OCI-LY3 (cell line): ENCODE data around the gene ARID1B.

ENCODE experiments used
- H2AFZ ChIP-seq: fragments of 200-600, 300-600 bp; shearing (Covaris generic); 2 replicates; pipeline ENCODE4 v1.6.0; 2014; ENCODE audit warnings: antibody characterized with exemption, low read depth, low read length
- H3K27ac ChIP-seq: fragments of 200-600, 300-600 bp; sonication (generic); 2 replicates; pipeline ENCODE4 v1.5.1; 2014; ENCODE audit warnings: mild to moderate bottlenecking, low read length, moderate library complexity, mixed read lengths
- H3K27me3 ChIP-seq: fragments of 200-600, 300-600 bp; sonication (generic); 2 replicates; pipeline ENCODE4 v1.6.1; 2014; ENCODE audit warnings: low read depth, low read length, mixed read lengths
- H3K36me3 ChIP-seq: fragments of 200-600, 300-600 bp; sonication (generic); replicated peaks from 2 replicates; pipeline ENCODE3; 2014; ENCODE audit warnings: low read depth, low read length, mixed read lengths
- H3K4me1 ChIP-seq: fragments of 300-600, 200-600 bp; sonication (generic); 2 replicates; pipeline ENCODE4 v1.6.1; 2014; ENCODE audit warnings: low read length, mixed read lengths
- H3K4me2 ChIP-seq: fragments of 200-600, 300-600 bp; sonication (generic); 2 replicates; pipeline ENCODE4 v1.6.1; 2014; ENCODE audit warnings: low read length, mixed read lengths
- H3K4me3 ChIP-seq: fragments of 300-600, 200-600 bp; sonication (generic); 2 replicates; pipeline ENCODE4 v1.5.1; 2014; ENCODE audit warnings: antibody characterized with exemption, mild to moderate bottlenecking, low read length, moderate library complexity
- H3K79me2 ChIP-seq: fragments of 300-600, 200-600 bp; shearing (Covaris generic); 2 replicates; pipeline ENCODE4 v1.6.1; 2014; ENCODE audit warnings: mild to moderate bottlenecking, low read length, mixed read lengths
- H3K9ac ChIP-seq: fragments of 300-600, 200-600 bp; shearing (Covaris generic); 2 replicates; pipeline ENCODE4 v1.6.0; 2014; ENCODE audit warnings: mild to moderate bottlenecking, low read length, moderate library complexity
- H3K9me3 ChIP-seq: fragments of 200-600, 300-600 bp; shearing (Covaris generic); 2 replicates; pipeline ENCODE4 v1.6.1; 2014; ENCODE audit warnings: low read length, mixed read lengths; ENCODE audit not compliant: insufficient read depth
- H4K20me1 ChIP-seq: fragments of 200-600, 300-600 bp; sonication (generic); 2 replicates; pipeline ENCODE4 v1.6.1; 2016; ENCODE audit warnings: low read length, mixed read lengths; ENCODE audit not compliant: insufficient read depth
- CTCF ChIP-seq: fragments of 200-600, 300-600 bp; sonication (generic); IDR thresholded peaks from 2 replicates; pipeline ENCODE4 v1.5.1; 2014; ENCODE audit warnings: antibody characterized with exemption, low read length, low read depth
- EZH2phosphoT487 ChIP-seq: fragments of 200-600 bp; shearing (Covaris generic); IDR thresholded peaks from 2 replicates; pipeline ENCODE4 v1.6.1; 2018; ENCODE audit warnings: antibody characterized with exemption, mixed run types, low read depth

Gene ARID1B

GRCh38 chr6:156735751-156736150 lies 41.4 kb upstream of the ARID1B start:
- TF ChIP-seq EZH2phosphoT487, result no peak
- TF ChIP-seq CTCF, result no peak
- no peaks in the 10 kb centered on the region for H3K79me2 ChIP-seq
- no peak overlapping the region for H3K4me2 ChIP-seq

GRCh38 chr6:156740604-156741003 lies 36.6 kb upstream of the ARID1B start:
- H3K27me3 ChIP-seq, result no peaks in the 10 kb centered on the region
- no peak overlapping the region for H3K27ac ChIP-seq
- H3K36me3 ChIP-seq, result no peaks in the 10 kb centered on the region
- H3K79me2 ChIP-seq, result no peaks in the 10 kb centered on the region
- no peak overlapping the region for H3K9ac ChIP-seq
- no peaks in the 10 kb centered on the region for H3K9me3 ChIP-seq
- no peak overlapping the region for H2AFZ ChIP-seq
- H3K4me1 ChIP-seq, result peaks cover 8% of the 10 kb centered on the region
- no peak overlapping the region for H3K4me2 ChIP-seq
- no peaks in the 10 kb centered on the region for H4K20me1 ChIP-seq
- TF ChIP-seq EZH2phosphoT487 (no peak), CTCF (no peak)
- no peak overlapping the region for H3K4me3 ChIP-seq

More at GRCh38 chr6:156735751-156736150, 41.4 kb upstream of the ARID1B start:
- Histone ChIP-seq H3K27ac (no peak overlapping the region), H3K4me3 (no peak overlapping the region), H4K20me1 (no peaks in the 10 kb centered on the region), H3K9me3 (no peaks in the 10 kb centered on the region), H3K27me3 (no peaks in the 10 kb centered on the region), H2AFZ (no peak overlapping the region), H3K9ac (no peak overlapping the region), H3K4me1 (no peaks in the 10 kb centered on the region), H3K36me3 (no peaks in the 10 kb centered on the region)

GRCh38 chr6:156741287-156742073 lies 35.7 kb upstream of the ARID1B start:
- Histone ChIP-seq H4K20me1 (no peaks in the 10 kb centered on the region), H2AFZ (no peak overlapping the region), H3K79me2 (no peaks in the 10 kb centered on the region), H3K27me3 (no peaks in the 10 kb centered on the region), H3K9ac (no peak overlapping the region), H3K27ac (no peak overlapping the region), H3K36me3 (no peaks in the 10 kb centered on the region), H3K9me3 (no peaks in the 10 kb centered on the region), H3K4me2 (no peak overlapping the region), H3K4me3 (no peak overlapping the region), H3K4me1 (peaks cover 8% of the 10 kb centered on the region)
- no peak for TF ChIP-seq CTCF
- TF ChIP-seq EZH2phosphoT487, result no peak

GRCh38 chr6:156747715-156748114 lies 29.5 kb upstream of the ARID1B start:
- Histone ChIP-seq H3K9me3 (no peaks in the 10 kb centered on the region), H3K4me3 (no peak overlapping the region), H2AFZ (no peak overlapping the region), H3K4me1 (peaks cover 4% of the 10 kb centered on the region), H3K79me2 (no peaks in the 10 kb centered on the region), H4K20me1 (no peaks in the 10 kb centered on the region), H3K36me3 (no peaks in the 10 kb centered on the region), H3K27me3 (no peaks in the 10 kb centered on the region), H3K4me2 (no peak overlapping the region), H3K9ac (no peak overlapping the region), H3K27ac (no peak overlapping the region)
- TF ChIP-seq CTCF (no peak), EZH2phosphoT487 (no peak)
